Pancreas (tissue), 10 donors: ENCODE results near the gene ST6GAL1. TPM values are rescaled to one million over a fixed set of nuclear protein-coding genes. Genes with fewer than 3 reads are reported as not detected.

Experiments used
- ATAC-seq, 4 donors: fragments of 200-7000 bp; cut with Tn5 transposase; one replicate each; pipeline versions ENCODE4 v1.8.0 to v1.9.1; 2020; ENCODE audit warnings: mild to moderate bottlenecking in 4 of 4, moderate library complexity in 4 of 4
- DNase-seq, 6 donors: peaks; one replicate each; pipeline ENCODE4 v3.0.0-alpha.2; 2020
- FAIRE-seq: peaks from 2 replicates; lab custom pipeline; 2012; peaks lifted over from hg19 to GRCh38; lab: Jason Lieb, UNC
- H3K27ac ChIP-seq, 4 donors: fragments of 200-600 bp; sonication (generic); 1 replicate in 3 of 4; 2 replicates in 1 of 4; pipeline versions ENCODE4 v1.5.0 to v1.8.0; 2020
- H3K27me3 ChIP-seq, 4 donors: fragments of 200-600 bp; one replicate each; pipeline ENCODE4 v1.8.0; 2021
- H3K36me3 ChIP-seq, 3 donors: fragments of 200-600 bp; sonication (generic) in 1 of 3; one replicate each; pipeline versions ENCODE4 v1.5.0 to v1.8.0; 2020 to 2021
- H3K4me1 ChIP-seq, 3 donors: fragments of 200-600 bp; one replicate each; pipeline ENCODE4 v1.8.0; 2021
- H3K4me3 ChIP-seq, 4 donors: fragments of 200-600 bp; sonication (generic) in 2 of 4; one replicate each; pipeline versions ENCODE4 v1.5.0 to v1.8.0; 2020 to 2021
- H3K9me3 ChIP-seq, 4 donors: fragments of 200-600 bp; one replicate each; pipeline ENCODE4 v1.8.0; 2021
- WGBS, 2 donors: extraction: QIAGEN DNeasy Blood & Tissue Kit; methylation state at CpG; one replicate each; pipeline ENCODE4 v1.1.7; 2013; 5-methylcytosine and 5-hydroxymethylcytosine counted together
- intact Hi-C, 3 donors: fragments of 100-400 bp; cut with DNase I; formaldehyde crosslinking; loops; one replicate each; pipeline versions ENCODE4 v1.11.1 to v1.14.2; 2022
- polyA plus RNA-seq, 2 donors: library from polyadenylated mRNA; stranded (reverse); fragments of 200-250 nt; gene quantifications; one replicate each; pipeline ENCODE4 v1.2.3, GENCODE V29; 2013
- total RNA-seq, 6 donors: library from RNA; stranded (reverse); fragmentation: NEBNext Ultra II Directional in 4 of 6; extraction: Animal tissue kit (Norgen Biotek cat#: 25700) in 4 of 6; gene quantifications; one replicate each; pipeline versions ENCODE4 v1.2.1 to v1.2.4, GENCODE V29; 2021 to 2023
- TF ChIP-seq, protein P1 (sequence below), 4 donors: fragments of 200-600 bp; sonication (generic) in 3 of 4; IDR thresholded peaks; one replicate each; pipeline versions ENCODE4 v1.5.0 to v1.8.0; 2021; ENCODE audit warnings: antibody characterized with exemption in 4 of 4
- donor health status: healthy with polysubstance abuse.
- donor health status: DM: no; HTN: no; CAD: no; lungs with moderate emphysema.
- donor health status: DM: no; HTN: no; CAD: no.
- donor health status: control.
- donor health status: control.
- donor health status: Bipolar disorder and iron deficiency.
- donor health status: DM: yes; HTN: yes; CAD: no.
- donor health status: DM: no; HTN: no; CAD: no.
- donor health status: DM: no; HTN: no; CAD: no.
- donor health status: DM: yes; HTN: yes; CAD: no.

Gene ST6GAL1
- total and polyA plus RNA-seq, 8 donors = 4.8 to 36.6 (median 8.3) TPM

DNA sequence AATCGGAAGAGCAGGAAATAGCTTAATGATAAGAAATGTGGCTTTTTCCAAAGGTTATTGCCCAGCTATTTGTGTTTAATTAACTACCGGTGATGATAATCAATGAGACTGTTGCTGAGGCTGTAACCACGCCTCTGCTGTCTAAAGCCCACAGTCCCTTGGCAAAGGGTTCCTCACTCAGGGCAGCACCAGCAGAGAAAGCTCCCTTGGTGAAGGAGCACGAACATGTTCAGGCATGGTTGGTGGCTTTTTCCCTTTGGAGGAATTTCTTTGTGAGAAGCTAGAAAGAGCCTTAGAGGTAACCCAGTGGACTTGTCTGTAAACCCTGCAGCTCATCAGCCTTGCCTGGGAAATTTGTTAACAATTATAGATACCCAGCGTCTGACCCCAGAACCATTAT, 7.5 kb upstream of the ST6GAL1 start:
- Histone ChIP-seq H3K27ac (no peak overlapping the region), H3K9me3 (no peaks in the 10 kb centered on the region), H3K36me3 (no peaks in the 10 kb centered on the region), H3K4me3 (no peak overlapping the region), H3K4me1 (no peaks in the 10 kb centered on the region), H3K27me3 (no peaks in the 10 kb centered on the region)
- DNase-seq = no peak
- FAIRE-seq = no peak
- no peak for ATAC-seq
- intact Hi-C loops = no loop called here
- TF ChIP-seq, protein P1, sequence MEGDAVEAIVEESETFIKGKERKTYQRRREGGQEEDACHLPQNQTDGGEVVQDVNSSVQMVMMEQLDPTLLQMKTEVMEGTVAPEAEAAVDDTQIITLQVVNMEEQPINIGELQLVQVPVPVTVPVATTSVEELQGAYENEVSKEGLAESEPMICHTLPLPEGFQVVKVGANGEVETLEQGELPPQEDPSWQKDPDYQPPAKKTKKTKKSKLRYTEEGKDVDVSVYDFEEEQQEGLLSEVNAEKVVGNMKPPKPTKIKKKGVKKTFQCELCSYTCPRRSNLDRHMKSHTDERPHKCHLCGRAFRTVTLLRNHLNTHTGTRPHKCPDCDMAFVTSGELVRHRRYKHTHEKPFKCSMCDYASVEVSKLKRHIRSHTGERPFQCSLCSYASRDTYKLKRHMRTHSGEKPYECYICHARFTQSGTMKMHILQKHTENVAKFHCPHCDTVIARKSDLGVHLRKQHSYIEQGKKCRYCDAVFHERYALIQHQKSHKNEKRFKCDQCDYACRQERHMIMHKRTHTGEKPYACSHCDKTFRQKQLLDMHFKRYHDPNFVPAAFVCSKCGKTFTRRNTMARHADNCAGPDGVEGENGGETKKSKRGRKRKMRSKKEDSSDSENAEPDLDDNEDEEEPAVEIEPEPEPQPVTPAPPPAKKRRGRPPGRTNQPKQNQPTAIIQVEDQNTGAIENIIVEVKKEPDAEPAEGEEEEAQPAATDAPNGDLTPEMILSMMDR (IDR thresholded peaks at IDR 0.05) = no peak
- 73 to 79% methylated on average over 5 of the region's 5 CpGs for WGBS, 2 donors

DNA sequence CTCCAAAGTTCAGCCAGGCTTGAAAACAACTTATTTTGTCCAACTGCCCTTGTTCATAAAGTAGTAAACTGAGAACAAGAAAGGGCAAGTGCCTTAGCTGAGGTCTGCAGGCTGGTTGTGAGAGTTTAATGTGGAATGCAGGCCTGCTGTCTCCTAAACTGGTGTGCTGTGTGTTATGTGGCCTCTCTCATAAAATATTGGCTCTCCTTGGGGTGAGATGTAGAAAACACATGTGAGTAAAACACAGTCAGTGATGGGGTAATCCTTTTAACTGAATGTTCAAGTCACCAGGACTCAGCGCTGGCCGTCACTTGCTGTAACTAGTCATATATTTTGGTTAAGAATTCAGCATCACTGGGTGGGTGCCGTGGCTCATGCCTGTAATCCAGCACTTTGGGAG, 7.1 kb upstream of the ST6GAL1 start:
- no peak overlapping the region for H3K4me3 ChIP-seq
- ATAC-seq = no peak
- intact Hi-C loops = no loop called here
- H3K27me3 ChIP-seq = no peaks in the 10 kb centered on the region
- WGBS, 2 donors = 91 to 95% methylated on average over 3 of the region's 3 CpGs
- TF ChIP-seq, protein P1 (IDR thresholded peaks at IDR 0.05) = no peak
- no peaks in the 10 kb centered on the region for H3K9me3 ChIP-seq
- no peak for FAIRE-seq
- H3K27ac ChIP-seq = no peak overlapping the region
- H3K36me3 ChIP-seq = no peaks in the 10 kb centered on the region
- DNase-seq = no peak
- no peaks in the 10 kb centered on the region for H3K4me1 ChIP-seq

DNA sequence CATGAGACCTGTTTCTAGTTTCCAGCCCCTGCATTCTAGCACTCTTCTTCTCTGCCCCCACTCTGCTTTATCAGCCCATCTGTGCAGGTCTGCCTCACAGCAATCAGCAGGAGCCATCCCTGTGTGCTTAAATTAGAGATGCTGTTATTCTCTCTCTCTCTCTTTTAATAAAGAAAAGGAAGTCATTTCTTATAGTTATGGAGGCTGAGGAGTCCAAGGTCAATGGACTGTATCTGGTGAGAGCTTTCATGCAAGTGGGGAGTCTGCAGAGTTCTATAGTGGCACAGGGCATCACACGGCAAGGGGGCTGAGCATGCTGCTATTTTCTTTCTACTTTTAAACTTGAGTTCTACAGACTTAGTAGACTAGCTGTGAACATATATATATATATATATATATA, 4.5 kb upstream of the ST6GAL1 start:
- H3K4me3 ChIP-seq = no peak overlapping the region
- DNase-seq (no peak), FAIRE-seq (no peak), ATAC-seq (no peak)
- H3K4me1 ChIP-seq = no peaks in the 10 kb centered on the region
- H3K36me3 ChIP-seq = no peaks in the 10 kb centered on the region
- TF ChIP-seq, protein P1 (IDR thresholded peaks at IDR 0.05) = no peak
- intact Hi-C loops = no loop called here
- whole genome bisulfite sequencing, 2 donors = 76 to 78% methylated on average over 1 of the region's 1 CpG
- no peaks in the 10 kb centered on the region for H3K9me3 ChIP-seq
- no peaks in the 10 kb centered on the region for H3K27me3 ChIP-seq
- no peak overlapping the region for H3K27ac ChIP-seq

GRCh38 chr3:186929186-186929585, 1.1 kb upstream of the ST6GAL1 start:
- Histone ChIP-seq H3K36me3 (no peaks in the 10 kb centered on the region), H3K27ac (no peak overlapping the region), H3K4me1 (no peaks in the 10 kb centered on the region), H3K4me3 (no peak overlapping the region), H3K27me3 (no peaks in the 10 kb centered on the region), H3K9me3 (no peaks in the 10 kb centered on the region)
- TF ChIP-seq, protein P1 (IDR thresholded peaks at IDR 0.05) = no peak
- FAIRE-seq = no peak
- intact Hi-C loops = no loop called here
- 73 to 90% methylated on average over 5 of the region's 5 CpGs for WGBS, 2 donors
- ATAC-seq = no peak
- no peak for DNase-seq

GRCh38 chr3:186929685-186930084, 641 bp upstream of the ST6GAL1 start:
- Histone ChIP-seq H3K36me3 (no peaks in the 10 kb centered on the region), H3K27me3 (no peaks in the 10 kb centered on the region), H3K4me3 (peak overlapping the region in 1 of 4 donors; percentile 72), H3K4me1 (no peaks in the 10 kb centered on the region), H3K27ac (no peak overlapping the region), H3K9me3 (no peaks in the 10 kb centered on the region)
- no peak for FAIRE-seq
- WGBS, 2 donors = 68 to 69% methylated on average over 12 of the region's 12 CpGs
- TF ChIP-seq, protein P1 (IDR thresholded peaks at IDR 0.05) = no peak
- DNase-seq = no peak
- intact Hi-C loops = no loop called here
- ATAC-seq = no peak
